HepG2 (cell line): ENCODE data around the gene ADAM19. TPM values are rescaled to one million over a fixed set of nuclear protein-coding genes. Genes with fewer than 3 reads are reported as not detected.

Source experiments
- ATAC-seq: fragments of 200-7000 bp; cut with Tn5 transposase; 3 replicates; pipeline ENCODE4 v1.9.1; 2020; ENCODE audit warnings: mild to moderate bottlenecking, moderate library complexity
- BruUV-seq: library from RNA; stranded (reverse); fragments of 400-500 nt; replicated peaks from 2 replicates; lab custom pipeline; 2021; lab: Mats Ljungman, UMichigan
- CTCF ChIA-PET: fragments of 300-600 bp; formaldehyde crosslinking; extraction: SDS; loops from one replicate; lab custom pipeline; 2021; ENCODE audit warnings: low total read pairs, inconsistent platforms, low intra/inter-chr PET ratio; lab: Yijun Ruan, JAX
- POLR2A ChIA-PET: fragments of 350-600 bp; sonication (Branson Sonifier 250); formaldehyde crosslinking; loops from one replicate; lab custom pipeline; 2020; ENCODE audit warnings: antibody characterized with exemption, inconsistent platforms; lab: Yijun Ruan, JAX
- DNase-seq: peaks from one replicate; pipeline ENCODE4 v3.0.0-alpha.2; 2015; ENCODE audit warnings: low spot score
- FAIRE-seq: peaks from 3 replicates; lab custom pipeline; 2011; peaks lifted over from hg19 to GRCh38; lab: Jason Lieb, UNC
- H2AFZ ChIP-seq: one replicate; pipeline ENCODE4 v1.6.1; 2011; ENCODE audit warnings: low read length, inconsistent platforms
- H3K27ac ChIP-seq: fragments of 300-600 bp; 3 replicates; pipeline ENCODE4 v1.8.0; 2011; ENCODE audit warnings: mixed run types, mild to moderate bottlenecking, mixed read lengths, low read length, inconsistent platforms; ENCODE audit not compliant: insufficient read depth; ENCODE audit errors: extremely low read length
- H3K27me3 ChIP-seq, 2 experiments: fragments of 200-600 bp in 1 of 2; 2 replicates in 1 of 2; 3 replicates in 1 of 2; pipeline versions ENCODE4 v1.6.0 to v1.8.0; 2011; ENCODE audit warnings: low read length in 2 of 2, mild to moderate bottlenecking in 2 of 2, moderate library complexity in 2 of 2, inconsistent platforms in 1 of 2; ENCODE audit not compliant: insufficient read depth in 2 of 2, control insufficient read depth in 1 of 2
- H3K36me3 ChIP-seq, 2 experiments: fragments of 200-600 bp in 1 of 2; replicated peaks in 1 of 2; 2 replicates in 1 of 2; 3 replicates in 1 of 2; pipeline versions ENCODE4 v1.5.1 to v1.8.0; 2011; ENCODE audit warnings: low read length in 2 of 2, inconsistent platforms in 1 of 2; ENCODE audit not compliant: insufficient read depth in 2 of 2, control insufficient read depth in 1 of 2
- H3K4me1 ChIP-seq: 2 replicates; pipeline ENCODE4 v1.5.1; 2012; ENCODE audit warnings: low read length, inconsistent platforms; ENCODE audit not compliant: insufficient read depth
- H3K4me2 ChIP-seq: 2 replicates; pipeline ENCODE4 v1.6.0; 2011; ENCODE audit warnings: low read depth, low read length, inconsistent platforms
- H3K4me3 ChIP-seq, 3 experiments: fragments of 200-600 bp in 1 of 3; sonication (generic), shearing (Covaris generic) in 1 of 3; replicated peaks in 1 of 3; 2 replicates each; pipeline ENCODE4 v1.5.1; 2011 to 2016; ENCODE audit warnings: low read length in 3 of 3, inconsistent platforms in 2 of 3, low read depth in 2 of 3, mild to moderate bottlenecking in 2 of 3, control low read depth in 1 of 3, mixed read lengths in 1 of 3; ENCODE audit not compliant: insufficient read depth in 1 of 3
- H3K79me2 ChIP-seq: one replicate; pipeline ENCODE4 v1.6.1; 2011; ENCODE audit warnings: low read length, inconsistent platforms; ENCODE audit not compliant: insufficient read depth
- H3K9ac ChIP-seq: 2 replicates; pipeline ENCODE4 v1.6.0; 2011; ENCODE audit warnings: mild to moderate bottlenecking, low read depth, low read length, inconsistent platforms; ENCODE audit not compliant: insufficient read depth
- H3K9me3 ChIP-seq: 2 replicates; pipeline ENCODE4 v1.5.1; 2012; ENCODE audit warnings: mild to moderate bottlenecking, low read length
- H4K20me1 ChIP-seq: 2 replicates; pipeline ENCODE4 v1.6.0; 2011; ENCODE audit warnings: inconsistent platforms, mild to moderate bottlenecking, low read length, moderate library complexity; ENCODE audit not compliant: insufficient read depth
- WGBS: methylation state at CpG from one replicate; pipeline ENCODE4 v1.1.6; 2017; ENCODE audit warnings: low lambda C conversion rate; 5-methylcytosine and 5-hydroxymethylcytosine counted together
- in situ Hi-C: cut with HindIII; loops from 2 replicates; pipeline ENCODE4 v1.10.0; 2017; ENCODE audit warnings: low pct_unique_long_range_greater_than_20kb; ENCODE audit not compliant: extremely low pct_ligation_motif_present
- intact Hi-C: fragments of 100-400 bp; cut with micrococcal nuclease; formaldehyde crosslinking; loops from one replicate; pipeline ENCODE4 v1.10.0; 2022; ENCODE audit not compliant: unreplicated experiment
- polyA plus RNA-seq, 8 experiments: library from polyadenylated mRNA; depleted of rRNA in 3 of 8; stranded (reverse) in 7 of 8; unstranded in 1 of 8; fragments of >200 nt; fragmentation: Illumina TruSeq in 4 of 8; extraction: Trizol in 4 of 8; gene quantifications; 2 replicates each; pipeline versions ENCODE4 v1.2.1 to v1.2.3, GENCODE V29; 2011 to 2016; ENCODE audit warnings: low read depth in 4 of 8, missing spikeins in 1 of 8, mixed read lengths in 1 of 8; ENCODE audit not compliant: insufficient read depth in 1 of 8
- total RNA-seq, 5 experiments: library from RNA; depleted of rRNA; stranded (reverse); fragments of >200 nt; fragmentation: Illumina TruSeq; extraction: Trizol; gene quantifications; 2 replicates each; pipeline ENCODE4 v1.2.3, GENCODE V29; 2016; ENCODE audit warnings: low read depth in 1 of 5
- TF ChIP-seq, protein P1 (sequence below): sonication (generic); formaldehyde crosslinking; IDR thresholded peaks from 2 replicates; pipeline ENCODE4 v1.4.0; 2020; ENCODE audit warnings: missing genetic modification reagents
- TF ChIP-seq, protein P2 (sequence below): sonication (generic); formaldehyde crosslinking; IDR thresholded peaks from 2 replicates; pipeline ENCODE4 v1.4.0; 2020; ENCODE audit warnings: missing genetic modification reagents

ADAM19 gene
- total and polyA plus RNA-seq, 2 of the 13 experiments (the other 11 are each of a cell fraction or from before 2014, with no cell fraction given) = 0.38 to 0.74 TPM

DNA sequence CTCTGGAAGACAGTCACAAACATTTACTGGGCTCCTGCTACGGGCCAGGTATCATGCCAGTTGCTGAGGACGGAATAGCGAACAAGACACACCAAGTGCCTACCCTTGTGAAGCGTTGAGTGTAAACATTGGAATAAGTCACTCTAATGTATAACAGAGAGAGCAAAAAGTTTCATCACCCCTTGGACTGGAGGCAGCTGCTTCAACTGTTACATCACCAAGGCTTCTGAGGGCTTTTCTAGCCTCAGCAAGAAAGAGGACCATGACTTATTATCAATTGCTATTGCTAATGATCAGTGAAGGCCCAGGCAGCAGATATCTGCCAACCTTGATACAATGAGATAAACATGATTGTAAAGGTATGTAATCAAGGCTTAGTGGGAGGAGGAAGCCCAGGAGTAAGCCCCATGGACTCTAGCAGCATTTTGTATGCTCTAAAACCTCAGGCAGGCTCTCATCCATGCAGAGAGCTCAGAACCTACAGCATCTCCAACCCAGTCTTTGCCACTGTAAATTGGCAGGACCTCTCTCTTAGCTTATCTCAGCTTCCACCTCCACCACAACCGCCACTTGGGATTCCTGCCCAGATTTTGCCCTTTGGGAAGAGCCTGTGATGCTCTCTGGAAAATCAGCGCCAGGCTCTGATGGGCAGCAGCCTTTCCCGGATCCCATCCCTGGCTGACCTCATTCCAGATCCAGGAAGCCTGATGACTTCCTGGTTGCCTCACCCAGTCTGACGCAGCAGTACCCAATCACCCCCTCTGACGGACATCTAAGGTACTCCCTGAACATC, 54.5 kb downstream of the ADAM19 start:
- in situ Hi-C loops = no loop called here
- peak; percentile 66 for ATAC-seq

More for the DNA sequence above, 54.5 kb downstream of the ADAM19 start:
- POLR2A ChIA-PET = no interaction called here
- Histone ChIP-seq H3K27ac (no peak overlapping the region), H3K9ac (no peak overlapping the region), H3K4me2 (no peak overlapping the region), H4K20me1 (no peaks in the 10 kb centered on the region), H3K79me2 (no peaks in the 10 kb centered on the region), H3K4me3 (no peak overlapping the region), H3K27me3 (no peaks in the 10 kb centered on the region), H3K4me1 (no peaks in the 10 kb centered on the region), H2AFZ (no peak overlapping the region), H3K9me3 (no peaks in the 10 kb centered on the region), H3K36me3 (no peaks in the 10 kb centered on the region)
- peak; percentile 23 for DNase-seq
- FAIRE-seq = no peak
- TF ChIP-seq, protein P1, sequence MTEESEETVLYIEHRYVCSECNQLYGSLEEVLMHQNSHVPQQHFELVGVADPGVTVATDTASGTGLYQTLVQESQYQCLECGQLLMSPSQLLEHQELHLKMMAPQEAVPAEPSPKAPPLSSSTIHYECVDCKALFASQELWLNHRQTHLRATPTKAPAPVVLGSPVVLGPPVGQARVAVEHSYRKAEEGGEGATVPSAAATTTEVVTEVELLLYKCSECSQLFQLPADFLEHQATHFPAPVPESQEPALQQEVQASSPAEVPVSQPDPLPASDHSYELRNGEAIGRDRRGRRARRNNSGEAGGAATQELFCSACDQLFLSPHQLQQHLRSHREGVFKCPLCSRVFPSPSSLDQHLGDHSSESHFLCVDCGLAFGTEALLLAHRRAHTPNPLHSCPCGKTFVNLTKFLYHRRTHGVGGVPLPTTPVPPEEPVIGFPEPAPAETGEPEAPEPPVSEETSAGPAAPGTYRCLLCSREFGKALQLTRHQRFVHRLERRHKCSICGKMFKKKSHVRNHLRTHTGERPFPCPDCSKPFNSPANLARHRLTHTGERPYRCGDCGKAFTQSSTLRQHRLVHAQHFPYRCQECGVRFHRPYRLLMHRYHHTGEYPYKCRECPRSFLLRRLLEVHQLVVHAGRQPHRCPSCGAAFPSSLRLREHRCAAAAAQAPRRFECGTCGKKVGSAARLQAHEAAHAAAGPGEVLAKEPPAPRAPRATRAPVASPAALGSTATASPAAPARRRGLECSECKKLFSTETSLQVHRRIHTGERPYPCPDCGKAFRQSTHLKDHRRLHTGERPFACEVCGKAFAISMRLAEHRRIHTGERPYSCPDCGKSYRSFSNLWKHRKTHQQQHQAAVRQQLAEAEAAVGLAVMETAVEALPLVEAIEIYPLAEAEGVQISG (CRISPR knock-in tag) = no peak
- TF ChIP-seq, protein P2, sequence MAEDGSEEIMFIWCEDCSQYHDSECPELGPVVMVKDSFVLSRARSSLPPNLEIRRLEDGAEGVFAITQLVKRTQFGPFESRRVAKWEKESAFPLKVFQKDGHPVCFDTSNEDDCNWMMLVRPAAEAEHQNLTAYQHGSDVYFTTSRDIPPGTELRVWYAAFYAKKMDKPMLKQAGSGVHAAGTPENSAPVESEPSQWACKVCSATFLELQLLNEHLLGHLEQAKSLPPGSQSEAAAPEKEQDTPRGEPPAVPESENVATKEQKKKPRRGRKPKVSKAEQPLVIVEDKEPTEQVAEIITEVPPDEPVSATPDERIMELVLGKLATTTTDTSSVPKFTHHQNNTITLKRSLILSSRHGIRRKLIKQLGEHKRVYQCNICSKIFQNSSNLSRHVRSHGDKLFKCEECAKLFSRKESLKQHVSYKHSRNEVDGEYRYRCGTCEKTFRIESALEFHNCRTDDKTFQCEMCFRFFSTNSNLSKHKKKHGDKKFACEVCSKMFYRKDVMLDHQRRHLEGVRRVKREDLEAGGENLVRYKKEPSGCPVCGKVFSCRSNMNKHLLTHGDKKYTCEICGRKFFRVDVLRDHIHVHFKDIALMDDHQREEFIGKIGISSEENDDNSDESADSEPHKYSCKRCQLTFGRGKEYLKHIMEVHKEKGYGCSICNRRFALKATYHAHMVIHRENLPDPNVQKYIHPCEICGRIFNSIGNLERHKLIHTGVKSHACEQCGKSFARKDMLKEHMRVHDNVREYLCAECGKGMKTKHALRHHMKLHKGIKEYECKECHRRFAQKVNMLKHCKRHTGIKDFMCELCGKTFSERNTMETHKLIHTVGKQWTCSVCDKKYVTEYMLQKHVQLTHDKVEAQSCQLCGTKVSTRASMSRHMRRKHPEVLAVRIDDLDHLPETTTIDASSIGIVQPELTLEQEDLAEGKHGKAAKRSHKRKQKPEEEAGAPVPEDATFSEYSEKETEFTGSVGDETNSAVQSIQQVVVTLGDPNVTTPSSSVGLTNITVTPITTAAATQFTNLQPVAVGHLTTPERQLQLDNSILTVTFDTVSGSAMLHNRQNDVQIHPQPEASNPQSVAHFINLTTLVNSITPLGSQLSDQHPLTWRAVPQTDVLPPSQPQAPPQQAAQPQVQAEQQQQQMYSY (CRISPR knock-in tag) = peak; percentile 55; the same call in 1 of the 2 replicates
- CTCF ChIA-PET = no interaction called here
- no TSS peak for BruUV-seq
- intact Hi-C loops = no loop called here
- 72% methylated on average over 8 of the region's 9 CpGs for WGBS
